Peyer's patch (tissue), 4 donors: ENCODE measurements around the gene BRINP1.

Experiments used
- CTCF ChIP-seq, 6 experiments: fragments of 450-650 bp in 4 of 6; fragments of 200-600 bp in 2 of 6; sonication (generic) in 1 of 6; IDR thresholded peaks; one replicate each; pipeline ENCODE4 v1.5.1; 2017 to 2019; ENCODE audit warnings: antibody characterized with exemption in 6 of 6, mild to moderate bottlenecking in 3 of 6, moderate library complexity in 1 of 6
- POLR2A ChIP-seq, 2 donors: fragments of 450-650 bp; IDR thresholded peaks; one replicate each; pipeline ENCODE4 v1.5.1; 2017; ENCODE audit warnings: antibody characterized with exemption in 2 of 2, mild to moderate bottlenecking in 2 of 2, moderate library complexity in 2 of 2

GRCh38 chr9:119154527-119154926 is 214.7 kb downstream of the BRINP1 start:
- TF ChIP-seq POLR2A (IDR thresholded peaks at IDR 0.05): no peak
- no peak for TF ChIP-seq CTCF (IDR thresholded peaks at IDR 0.05)
